Activated T-cell treated with anti-CD3 and anti-CD28 coated beads, Interleukin-2, amount 50 U/mL, for 4 hours (primary cell): ENCODE measurements around the gene ATP8A2. TPM values are rescaled to one million over a fixed set of nuclear protein-coding genes. Genes with fewer than 3 reads are reported as not detected.

Source experiments
- ATAC-seq, 2 donors: fragments of 200-7000 bp; cut with Tn5 transposase; one replicate each; pipeline ENCODE4 v1.10.0; 2021
- DNase-seq: peaks from one replicate; pipeline ENCODE4 v3.0.0-alpha.2; 2020
- H3K27me3 Mint-ChIP-seq: one replicate; pipeline ENCODE4 v1.8.0; 2021; ENCODE audit warnings: low read depth, mixed read lengths
- H3K36me3 Mint-ChIP-seq: one replicate; pipeline ENCODE4 v1.8.0; 2022; ENCODE audit warnings: mixed read lengths; ENCODE audit not compliant: insufficient read depth
- H3K4me1 Mint-ChIP-seq: one replicate; pipeline ENCODE4 v1.8.0; 2021; ENCODE audit warnings: low read depth, mixed read lengths
- H3K4me3 Mint-ChIP-seq: one replicate; pipeline ENCODE4 v1.8.0; 2021; ENCODE audit warnings: mild to moderate bottlenecking, moderate library complexity, mixed read lengths
- H3K9me3 Mint-ChIP-seq: one replicate; pipeline ENCODE4 v1.8.0; 2021; ENCODE audit warnings: mixed read lengths
- total RNA-seq, 3 donors: library from RNA; stranded (reverse); gene quantifications; one replicate each; pipeline ENCODE4 v1.2.1, GENCODE V29; 2021

ATP8A2 gene
- total RNA-seq, 3 donors from 2014 or later, result 0.22 to 0.56 (median 0.50) TPM

DNA sequence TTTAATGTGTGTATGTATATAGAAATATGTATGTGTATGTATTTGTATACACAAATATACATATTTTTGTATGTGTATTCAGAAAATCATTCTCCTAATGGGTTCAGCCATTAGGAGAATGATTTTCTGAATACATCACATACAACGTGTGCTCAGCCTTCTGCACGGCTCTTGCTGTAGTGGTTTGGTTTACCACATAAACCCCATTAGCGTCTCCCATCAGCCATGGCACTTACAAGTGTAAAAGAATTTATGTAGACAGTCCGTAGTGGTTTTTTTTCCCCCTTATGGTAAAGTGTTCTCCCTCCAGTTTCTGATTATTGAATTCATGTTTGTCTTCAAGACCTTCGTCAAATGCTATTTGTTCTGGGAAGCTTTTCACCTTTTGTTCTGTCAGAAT is 38.2 kb downstream of the ATP8A2 start:
- DNase-seq, result no peak
- H3K27me3 Mint-ChIP-seq, result peaks cover 9% of the 10 kb centered on the region
- no peak for ATAC-seq
- no peaks in the 10 kb centered on the region for H3K36me3 Mint-ChIP-seq
- H3K9me3 Mint-ChIP-seq, result no peaks in the 10 kb centered on the region
- H3K4me1 Mint-ChIP-seq, result no peaks in the 10 kb centered on the region
- no peak overlapping the region for H3K4me3 Mint-ChIP-seq

DNA sequence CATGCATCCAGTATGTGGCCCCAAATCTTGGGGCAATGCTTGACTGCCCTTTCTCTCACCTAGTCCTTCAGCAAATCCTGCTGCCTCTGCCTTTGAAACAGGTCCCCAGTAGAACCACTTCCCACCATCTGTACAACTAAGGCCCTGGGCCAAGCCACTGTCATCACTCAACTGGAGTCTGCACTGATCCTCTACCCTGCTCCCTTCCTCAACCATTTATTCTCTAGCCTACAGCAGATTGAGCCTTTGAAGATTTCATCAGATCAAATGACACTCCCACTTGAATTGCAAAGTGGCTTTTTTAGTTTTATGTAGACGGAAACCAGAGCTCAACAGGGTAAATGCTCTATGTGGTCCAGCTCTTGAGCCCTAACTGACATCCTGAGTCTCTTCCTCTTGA is 43.5 kb downstream of the ATP8A2 start:
- Mint-ChIP-seq H3K4me3 (no peak overlapping the region), H3K4me1 (no peaks in the 10 kb centered on the region), H3K36me3 (no peaks in the 10 kb centered on the region), H3K9me3 (no peaks in the 10 kb centered on the region), H3K27me3 (peaks cover 28% of the 10 kb centered on the region)
- ATAC-seq (no peak), DNase-seq (no peak)

DNA sequence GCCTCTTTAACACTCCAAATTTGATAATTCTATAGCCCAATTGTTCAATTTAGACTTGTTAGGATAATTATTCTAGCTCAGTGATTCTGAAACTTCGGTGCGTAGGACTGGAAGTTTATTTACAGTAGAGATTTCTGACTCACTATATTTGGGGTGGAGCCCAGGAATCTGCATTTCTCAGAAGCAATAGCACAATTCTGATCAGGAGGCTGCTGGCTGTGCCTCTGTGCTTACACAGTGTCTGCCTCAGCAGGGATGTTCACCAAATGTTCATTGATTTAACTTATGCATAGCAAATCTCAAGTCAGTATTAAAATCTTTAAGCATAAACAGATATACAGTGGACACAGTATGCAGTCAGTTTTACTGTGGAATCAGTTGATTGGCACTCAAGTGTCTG is 45.8 kb downstream of the ATP8A2 start:
- no peak for ATAC-seq
- Mint-ChIP-seq H3K36me3 (no peaks in the 10 kb centered on the region), H3K27me3 (peaks cover 28% of the 10 kb centered on the region), H3K4me3 (no peak overlapping the region), H3K4me1 (no peaks in the 10 kb centered on the region), H3K9me3 (no peaks in the 10 kb centered on the region)
- DNase-seq, result no peak

DNA sequence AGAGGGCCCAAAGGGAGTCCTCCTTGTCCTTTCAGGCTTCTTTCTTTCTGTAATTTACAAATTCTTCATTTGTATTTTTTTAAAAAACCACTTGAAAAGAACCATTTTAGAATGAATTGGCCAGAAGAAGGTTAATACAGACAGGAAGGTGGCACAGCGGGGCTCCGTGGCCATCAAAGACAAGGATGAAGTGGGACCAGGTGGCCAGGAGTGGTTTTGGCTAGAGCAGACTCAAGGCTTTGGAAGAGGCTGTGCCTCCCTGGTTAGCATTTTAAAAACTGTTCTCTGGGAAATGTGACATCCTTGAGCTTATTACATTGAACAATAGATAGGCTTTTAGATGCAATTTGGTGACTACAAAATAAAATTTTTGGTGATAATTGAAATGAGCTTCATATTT is 48.4 kb downstream of the ATP8A2 start:
- no peak for ATAC-seq

DNA sequence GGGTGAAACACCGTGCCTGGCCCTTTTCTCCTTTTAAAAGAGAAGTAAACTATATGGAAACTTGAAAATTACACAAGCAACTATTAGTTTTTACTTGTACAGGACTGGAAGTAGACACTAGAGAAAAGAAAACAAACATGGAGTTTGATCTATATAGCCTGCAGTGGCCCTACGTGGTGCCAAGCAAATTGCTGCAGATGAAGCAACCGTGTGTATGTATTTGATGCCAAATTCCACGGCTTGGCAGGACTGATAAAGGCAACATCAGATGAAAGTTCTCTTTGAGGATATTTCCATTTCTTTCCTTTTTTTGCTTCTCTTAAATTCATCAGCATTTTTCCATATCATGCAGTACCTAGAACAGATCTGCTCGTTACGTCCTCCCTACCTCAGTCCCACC is 49.8 kb downstream of the ATP8A2 start:
- Mint-ChIP-seq H3K4me3 (no peak overlapping the region), H3K4me1 (no peaks in the 10 kb centered on the region), H3K9me3 (no peaks in the 10 kb centered on the region), H3K27me3 (peaks cover 15% of the 10 kb centered on the region), H3K36me3 (no peaks in the 10 kb centered on the region)
- DNase-seq, result no peak
- no peak for ATAC-seq

More for the DNA sequence above, 48.4 kb downstream of the ATP8A2 start:
- H3K4me1 Mint-ChIP-seq, result no peaks in the 10 kb centered on the region
- H3K4me3 Mint-ChIP-seq, result no peak overlapping the region
- H3K36me3 Mint-ChIP-seq, result no peaks in the 10 kb centered on the region
- H3K9me3 Mint-ChIP-seq, result no peaks in the 10 kb centered on the region
- peaks cover 23% of the 10 kb centered on the region for H3K27me3 Mint-ChIP-seq
- DNase-seq, result no peak

DNA sequence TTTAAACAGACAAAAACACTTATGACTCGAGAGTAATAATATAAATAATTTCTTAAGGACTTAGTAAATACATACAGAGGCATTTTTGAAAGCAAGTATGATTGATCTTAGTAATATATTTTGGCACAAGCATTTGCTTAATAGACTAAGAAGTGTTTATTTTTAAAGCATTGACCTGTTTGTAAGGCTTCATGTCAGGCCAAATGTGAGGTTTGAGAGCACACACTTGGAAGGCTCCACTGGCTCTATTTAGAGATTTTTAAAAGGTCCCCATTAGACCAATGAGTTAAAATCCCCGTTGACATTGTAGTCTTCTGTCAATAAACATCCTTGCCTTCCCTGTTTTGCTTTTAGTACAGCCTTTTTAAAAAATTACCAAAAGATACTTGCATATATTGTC is 50.4 kb downstream of the ATP8A2 start:
- Mint-ChIP-seq H3K4me3 (no peak overlapping the region), H3K4me1 (no peaks in the 10 kb centered on the region), H3K27me3 (peaks cover 15% of the 10 kb centered on the region), H3K9me3 (no peaks in the 10 kb centered on the region), H3K36me3 (no peaks in the 10 kb centered on the region)
- no peak for ATAC-seq
- DNase-seq, result no peak

DNA sequence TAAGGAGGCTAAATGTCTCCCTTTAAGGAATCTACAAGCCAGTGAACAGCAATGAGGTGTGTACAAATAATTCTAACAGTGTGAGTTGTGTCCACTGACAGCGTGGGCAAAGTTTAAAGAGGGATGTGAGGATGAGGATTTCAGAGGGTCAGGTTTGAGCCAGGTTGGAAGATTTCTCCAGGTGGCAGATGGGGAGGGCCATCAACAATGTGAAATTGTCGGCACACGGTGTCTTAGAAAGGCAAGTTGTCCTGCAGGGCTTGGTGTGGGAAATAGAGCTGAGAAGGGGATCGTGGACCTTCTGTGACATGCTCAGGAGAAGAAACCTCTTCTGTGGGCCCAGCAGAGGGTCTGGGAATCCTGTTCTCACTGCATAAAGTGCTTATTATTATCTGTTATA is 52.1 kb downstream of the ATP8A2 start:
- no peak for DNase-seq
- Mint-ChIP-seq H3K36me3 (no peaks in the 10 kb centered on the region), H3K4me3 (no peak overlapping the region), H3K9me3 (no peaks in the 10 kb centered on the region), H3K27me3 (peaks cover 8% of the 10 kb centered on the region), H3K4me1 (no peaks in the 10 kb centered on the region)
- ATAC-seq, result no peak

DNA sequence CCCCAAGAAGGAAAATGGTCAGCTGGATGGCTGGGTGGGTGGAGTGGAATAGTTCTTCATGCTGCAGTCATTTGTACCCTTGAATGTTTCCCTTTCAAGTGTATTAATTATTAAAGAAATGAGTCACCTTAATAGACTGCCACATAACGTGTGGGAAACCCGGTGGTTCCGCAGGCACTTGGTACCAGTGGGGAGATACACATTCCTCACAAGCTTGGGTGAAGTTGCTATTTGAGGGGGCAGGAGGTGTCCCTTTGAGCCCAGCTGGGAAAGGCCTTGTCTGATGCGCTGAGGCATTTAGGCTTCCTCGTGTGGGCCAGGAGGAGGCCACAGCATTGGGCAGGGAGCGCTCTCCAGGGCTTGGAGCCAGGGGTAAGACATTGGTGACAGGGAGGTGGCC is 57.7 kb downstream of the ATP8A2 start:
- H3K4me1 Mint-ChIP-seq, result no peaks in the 10 kb centered on the region
- no peaks in the 10 kb centered on the region for H3K36me3 Mint-ChIP-seq
- H3K27me3 Mint-ChIP-seq, result peaks cover 1% of the 10 kb centered on the region
- no peak overlapping the region for H3K4me3 Mint-ChIP-seq
- H3K9me3 Mint-ChIP-seq, result no peaks in the 10 kb centered on the region
- ATAC-seq (no peak), DNase-seq (no peak)

DNA sequence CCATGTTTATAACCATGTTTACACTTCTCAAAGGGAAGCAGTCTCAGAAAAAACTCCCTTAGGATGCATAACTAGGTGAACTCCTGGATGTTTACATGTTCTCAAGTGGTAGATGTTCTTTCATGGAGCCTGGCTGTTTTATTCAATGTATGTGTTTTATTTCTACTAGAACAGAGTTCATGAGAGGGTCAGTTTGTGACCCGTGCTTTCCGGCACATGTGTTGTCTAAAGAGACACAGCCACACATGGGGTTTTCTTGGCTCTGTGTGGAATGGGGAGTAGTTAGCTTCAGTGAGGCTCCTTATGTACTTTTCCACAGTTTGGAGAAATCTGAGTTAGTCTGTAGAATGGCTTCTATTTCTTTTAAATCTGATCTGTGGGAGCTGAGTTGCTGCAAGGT is 60.9 kb downstream of the ATP8A2 start:
- DNase-seq (no peak), ATAC-seq (no peak)
- Mint-ChIP-seq H3K36me3 (no peaks in the 10 kb centered on the region), H3K4me1 (no peaks in the 10 kb centered on the region), H3K4me3 (no peak overlapping the region), H3K27me3 (peaks cover 13% of the 10 kb centered on the region), H3K9me3 (no peaks in the 10 kb centered on the region)

DNA sequence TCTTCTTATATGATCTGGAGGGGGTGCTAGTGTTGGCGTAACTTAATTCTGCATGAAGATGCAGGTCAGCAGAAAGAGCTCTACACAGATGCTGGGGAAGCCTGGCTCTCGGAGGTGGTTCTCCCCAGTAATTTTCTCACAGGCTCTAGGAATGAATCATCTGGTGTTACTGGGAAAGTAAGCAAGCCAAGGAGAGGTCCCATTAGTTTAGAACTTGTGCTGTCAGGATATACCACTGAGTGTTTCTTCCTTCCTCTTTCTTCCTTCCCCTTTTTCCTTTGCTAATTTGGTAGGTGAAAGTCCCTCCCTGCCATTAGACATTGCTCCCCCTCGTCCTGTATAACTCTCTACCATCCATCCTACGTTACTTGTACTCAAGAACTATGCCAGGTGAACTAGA is 68.3 kb downstream of the ATP8A2 start:
- ATAC-seq (no peak), DNase-seq (no peak)
- Mint-ChIP-seq H3K4me3 (no peak overlapping the region), H3K9me3 (no peaks in the 10 kb centered on the region), H3K27me3 (peaks cover 14% of the 10 kb centered on the region), H3K4me1 (no peaks in the 10 kb centered on the region), H3K36me3 (no peaks in the 10 kb centered on the region)

DNA sequence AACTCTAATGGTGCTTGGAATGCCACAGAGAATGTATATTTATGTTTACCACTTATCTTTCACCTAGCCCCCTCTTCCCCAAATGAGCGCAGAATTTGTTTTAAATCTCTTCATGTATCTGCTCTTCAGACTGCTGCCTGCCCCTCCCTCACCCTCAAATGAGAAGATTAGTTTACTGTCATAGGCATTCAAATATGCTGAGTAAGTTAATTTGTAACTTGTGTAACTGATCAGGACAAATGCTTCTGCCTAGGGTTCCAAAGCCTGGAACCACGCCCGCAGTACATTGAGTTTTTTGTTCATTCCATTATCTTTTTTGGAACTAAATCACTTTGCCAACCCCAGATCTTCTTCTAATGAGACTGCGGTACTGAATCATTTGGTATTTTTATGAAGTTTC is 74.5 kb downstream of the ATP8A2 start:
- DNase-seq, result no peak
- Mint-ChIP-seq H3K4me3 (no peak overlapping the region), H3K36me3 (no peaks in the 10 kb centered on the region), H3K9me3 (no peaks in the 10 kb centered on the region), H3K27me3 (peaks cover 13% of the 10 kb centered on the region), H3K4me1 (no peaks in the 10 kb centered on the region)
- ATAC-seq, result no peak

DNA sequence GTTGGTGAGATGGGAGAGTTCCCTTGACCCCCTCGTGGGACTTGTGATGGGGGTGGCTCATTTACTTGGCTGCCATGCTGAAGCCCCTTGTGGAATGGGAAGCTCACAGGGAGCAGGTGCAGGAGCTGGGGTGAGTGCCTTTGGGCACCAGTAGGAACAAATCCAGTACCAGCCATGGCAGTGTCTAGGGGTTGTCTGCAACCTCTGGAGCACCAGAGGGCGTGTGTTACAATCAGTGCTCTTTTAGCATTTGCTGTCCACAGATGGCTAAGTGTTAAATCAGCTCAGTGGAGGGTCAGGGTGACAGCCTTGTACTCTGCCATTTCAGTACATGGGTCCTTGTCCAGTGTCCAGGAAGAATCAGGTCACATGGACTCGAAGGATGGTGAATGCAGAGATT is 75.6 kb downstream of the ATP8A2 start:
- no peak for ATAC-seq
- H3K4me3 Mint-ChIP-seq, result no peak overlapping the region
- H3K9me3 Mint-ChIP-seq, result no peaks in the 10 kb centered on the region
- H3K4me1 Mint-ChIP-seq, result no peaks in the 10 kb centered on the region
- DNase-seq, result no peak
- peaks cover 13% of the 10 kb centered on the region for H3K27me3 Mint-ChIP-seq
- no peaks in the 10 kb centered on the region for H3K36me3 Mint-ChIP-seq

DNA sequence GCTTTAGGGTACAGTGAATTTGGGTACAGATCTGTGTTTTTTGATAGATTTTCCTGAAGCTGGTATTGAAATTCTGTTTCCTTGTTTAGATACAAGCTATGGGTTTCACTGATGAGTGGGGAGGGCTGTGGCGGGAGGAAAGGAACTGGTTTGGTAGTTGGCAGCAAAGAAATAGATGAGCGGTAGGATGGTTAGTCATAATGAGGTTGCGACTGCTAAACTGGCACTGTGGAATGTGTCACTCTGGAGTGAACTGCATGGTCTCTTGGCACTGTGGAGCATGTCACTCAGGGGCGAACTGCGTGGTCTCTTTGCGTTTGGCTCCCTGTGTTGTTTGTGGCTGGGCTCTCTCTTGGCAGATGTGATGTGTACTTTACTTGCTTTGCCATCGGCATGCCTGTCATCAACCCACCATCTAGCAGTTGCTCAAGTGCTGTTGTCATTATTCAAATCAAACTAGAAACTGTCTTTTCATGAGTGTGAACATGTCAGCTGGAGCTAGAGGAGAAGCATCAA is 82.1 kb downstream of the ATP8A2 start:
- no peak for DNase-seq
- Mint-ChIP-seq H3K4me1 (no peaks in the 10 kb centered on the region), H3K27me3 (peaks cover 20% of the 10 kb centered on the region), H3K36me3 (no peaks in the 10 kb centered on the region), H3K4me3 (no peak overlapping the region), H3K9me3 (no peaks in the 10 kb centered on the region)
- ATAC-seq, result no peak

DNA sequence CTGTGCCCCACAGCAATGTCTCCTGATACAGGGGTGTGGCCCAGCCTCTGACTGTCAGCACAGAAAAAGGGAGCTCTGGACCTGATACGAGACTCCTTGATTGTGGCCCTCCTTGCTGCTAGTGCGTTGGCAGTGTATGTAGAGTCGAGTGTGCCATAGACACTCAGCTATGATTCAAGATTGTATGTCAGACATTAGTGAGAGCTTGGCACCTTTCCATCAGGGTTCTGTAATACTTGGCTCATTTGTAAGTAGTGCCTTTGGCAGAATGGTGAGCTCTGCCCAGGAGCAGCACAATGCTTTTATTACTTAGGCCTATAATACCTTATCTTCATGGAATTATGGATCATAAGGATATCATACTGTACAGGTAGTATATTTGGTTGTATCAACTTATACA is 83.4 kb downstream of the ATP8A2 start:
- H3K9me3 Mint-ChIP-seq, result no peaks in the 10 kb centered on the region

DNA sequence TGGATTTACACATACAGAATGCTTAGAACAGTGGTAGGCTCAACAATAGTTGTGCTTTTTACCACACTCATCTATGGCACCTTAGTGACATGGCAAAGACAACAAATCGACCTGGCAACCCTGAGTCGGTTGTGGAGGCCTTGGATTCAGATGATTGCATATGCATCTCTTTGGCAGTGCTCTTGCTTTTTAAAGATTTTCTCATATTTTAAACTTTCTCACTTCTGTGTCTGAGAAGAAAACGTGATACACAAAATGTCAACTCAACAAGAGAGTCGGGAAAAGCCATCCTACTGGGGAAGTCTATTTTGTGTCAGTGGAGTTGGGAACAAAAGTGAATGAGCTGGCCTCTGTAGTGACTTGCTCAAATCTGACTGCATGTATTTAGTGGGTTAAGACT is 85.8 kb downstream of the ATP8A2 start:
- peaks cover 22% of the 10 kb centered on the region for H3K27me3 Mint-ChIP-seq
- H3K36me3 Mint-ChIP-seq, result no peaks in the 10 kb centered on the region
- no peaks in the 10 kb centered on the region for H3K9me3 Mint-ChIP-seq
- no peaks in the 10 kb centered on the region for H3K4me1 Mint-ChIP-seq
- no peak overlapping the region for H3K4me3 Mint-ChIP-seq
- no peak for ATAC-seq
- no peak for DNase-seq

More for the DNA sequence above, 83.4 kb downstream of the ATP8A2 start:
- DNase-seq (no peak), ATAC-seq (no peak)
- Mint-ChIP-seq H3K36me3 (no peaks in the 10 kb centered on the region), H3K4me3 (no peak overlapping the region), H3K27me3 (peaks cover 26% of the 10 kb centered on the region), H3K4me1 (no peaks in the 10 kb centered on the region)
